ENCODE data around the gene CCND2. TPM values are rescaled to one million over a fixed set of nuclear protein-coding genes. Genes with fewer than 3 reads are reported as not detected.

Gene CCND2
- total RNA-seq, 1 donor from 2014 or later: 12.6 TPM

DNA sequence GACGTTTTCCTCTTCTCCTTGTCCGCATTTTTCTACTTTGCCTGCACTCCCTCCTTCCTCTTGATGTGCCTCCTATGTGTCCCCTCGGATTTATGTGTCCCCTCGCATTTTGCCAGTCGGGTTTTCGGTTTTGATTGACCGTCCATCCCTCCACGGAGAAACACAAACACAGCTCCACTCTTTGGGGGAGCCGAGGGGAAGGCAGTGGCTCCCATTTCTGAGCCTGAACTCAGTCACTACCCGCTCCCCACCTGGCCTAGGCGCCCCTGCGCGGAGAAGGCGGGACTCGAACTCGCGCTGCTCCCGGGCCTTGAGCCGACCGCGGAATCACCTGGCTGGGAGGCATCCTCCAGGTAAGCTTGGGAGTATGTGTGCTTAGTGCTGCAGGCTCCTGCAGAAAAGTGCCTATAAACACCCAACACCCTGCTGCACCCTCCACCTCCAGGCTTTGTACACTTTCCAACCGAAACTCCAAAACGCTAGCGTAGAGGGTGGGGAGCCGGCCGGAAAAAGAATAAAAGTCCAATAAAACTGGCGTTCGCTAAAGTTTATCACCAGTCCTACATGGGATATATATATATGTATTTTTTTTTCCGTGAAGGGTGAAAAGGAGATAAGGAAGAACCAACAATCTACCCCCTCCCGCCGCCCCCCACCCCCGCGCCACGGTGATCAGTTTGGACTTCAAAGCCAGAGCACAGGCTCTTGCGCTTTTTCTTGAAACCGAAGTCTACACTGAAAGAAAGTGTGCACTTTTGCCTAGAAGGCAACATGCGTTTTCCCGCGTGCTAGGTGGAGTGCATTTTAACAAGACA is 3.3 kb upstream of the CCND2 start:
- Mint-ChIP-seq H3K9me3 (ENCODE audit: unreplicated experiment) (no peaks in the 10 kb centered on the region), H3K27ac (ENCODE audit: unreplicated experiment) (no peak overlapping the region), H3K36me3 (ENCODE audit: unreplicated experiment) (peaks cover 2% of the 10 kb centered on the region), H3K4me3 (ENCODE audit: unreplicated experiment) (peak overlapping the region; percentile 60), H3K4me1 (ENCODE audit: unreplicated experiment) (peaks cover 36% of the 10 kb centered on the region), H3K27me3 (ENCODE audit: unreplicated experiment) (peaks cover 67% of the 10 kb centered on the region)
- TF ChIP-seq, protein P1, sequence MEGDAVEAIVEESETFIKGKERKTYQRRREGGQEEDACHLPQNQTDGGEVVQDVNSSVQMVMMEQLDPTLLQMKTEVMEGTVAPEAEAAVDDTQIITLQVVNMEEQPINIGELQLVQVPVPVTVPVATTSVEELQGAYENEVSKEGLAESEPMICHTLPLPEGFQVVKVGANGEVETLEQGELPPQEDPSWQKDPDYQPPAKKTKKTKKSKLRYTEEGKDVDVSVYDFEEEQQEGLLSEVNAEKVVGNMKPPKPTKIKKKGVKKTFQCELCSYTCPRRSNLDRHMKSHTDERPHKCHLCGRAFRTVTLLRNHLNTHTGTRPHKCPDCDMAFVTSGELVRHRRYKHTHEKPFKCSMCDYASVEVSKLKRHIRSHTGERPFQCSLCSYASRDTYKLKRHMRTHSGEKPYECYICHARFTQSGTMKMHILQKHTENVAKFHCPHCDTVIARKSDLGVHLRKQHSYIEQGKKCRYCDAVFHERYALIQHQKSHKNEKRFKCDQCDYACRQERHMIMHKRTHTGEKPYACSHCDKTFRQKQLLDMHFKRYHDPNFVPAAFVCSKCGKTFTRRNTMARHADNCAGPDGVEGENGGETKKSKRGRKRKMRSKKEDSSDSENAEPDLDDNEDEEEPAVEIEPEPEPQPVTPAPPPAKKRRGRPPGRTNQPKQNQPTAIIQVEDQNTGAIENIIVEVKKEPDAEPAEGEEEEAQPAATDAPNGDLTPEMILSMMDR (IDR thresholded peaks at IDR 0.05): no peak
- DNase-seq (ENCODE audit: extremely low spot score, unreplicated experiment): peak; percentile 78

GRCh38 chr12:4270831-4271716 is 2.5 kb upstream of the CCND2 start:
- Mint-ChIP-seq H3K9me3 (ENCODE audit: unreplicated experiment) (no peaks in the 10 kb centered on the region), H3K27me3 (ENCODE audit: unreplicated experiment) (peaks cover 68% of the 10 kb centered on the region), H3K4me1 (ENCODE audit: unreplicated experiment) (peaks cover 43% of the 10 kb centered on the region), H3K36me3 (ENCODE audit: unreplicated experiment) (peaks cover 2% of the 10 kb centered on the region), H3K27ac (ENCODE audit: unreplicated experiment) (no peak overlapping the region), H3K4me3 (ENCODE audit: unreplicated experiment) (peak overlapping the region; percentile 36)
- DNase-seq (ENCODE audit: extremely low spot score, unreplicated experiment): peak; percentile 81
- TF ChIP-seq, protein P1 (IDR thresholded peaks at IDR 0.05): no peak

- Mint-ChIP-seq H3K27me3 (ENCODE audit: unreplicated experiment) (peaks cover 69% of the 10 kb centered on the region), H3K4me1 (ENCODE audit: unreplicated experiment) (peaks cover 46% of the 10 kb centered on the region), H3K36me3 (ENCODE audit: unreplicated experiment) (peaks cover 2% of the 10 kb centered on the region), H3K27ac (ENCODE audit: unreplicated experiment) (no peak overlapping the region), H3K9me3 (ENCODE audit: unreplicated experiment) (no peaks in the 10 kb centered on the region), H3K4me3 (ENCODE audit: unreplicated experiment) (no peak overlapping the region)
- TF ChIP-seq, protein P1 (IDR thresholded peaks at IDR 0.05): no peak
- DNase-seq (ENCODE audit: extremely low spot score, unreplicated experiment): peak; percentile 76
Measured at GRCh38 chr12:4271717-4272423, 1.7 kb upstream of the CCND2 start.

DNA sequence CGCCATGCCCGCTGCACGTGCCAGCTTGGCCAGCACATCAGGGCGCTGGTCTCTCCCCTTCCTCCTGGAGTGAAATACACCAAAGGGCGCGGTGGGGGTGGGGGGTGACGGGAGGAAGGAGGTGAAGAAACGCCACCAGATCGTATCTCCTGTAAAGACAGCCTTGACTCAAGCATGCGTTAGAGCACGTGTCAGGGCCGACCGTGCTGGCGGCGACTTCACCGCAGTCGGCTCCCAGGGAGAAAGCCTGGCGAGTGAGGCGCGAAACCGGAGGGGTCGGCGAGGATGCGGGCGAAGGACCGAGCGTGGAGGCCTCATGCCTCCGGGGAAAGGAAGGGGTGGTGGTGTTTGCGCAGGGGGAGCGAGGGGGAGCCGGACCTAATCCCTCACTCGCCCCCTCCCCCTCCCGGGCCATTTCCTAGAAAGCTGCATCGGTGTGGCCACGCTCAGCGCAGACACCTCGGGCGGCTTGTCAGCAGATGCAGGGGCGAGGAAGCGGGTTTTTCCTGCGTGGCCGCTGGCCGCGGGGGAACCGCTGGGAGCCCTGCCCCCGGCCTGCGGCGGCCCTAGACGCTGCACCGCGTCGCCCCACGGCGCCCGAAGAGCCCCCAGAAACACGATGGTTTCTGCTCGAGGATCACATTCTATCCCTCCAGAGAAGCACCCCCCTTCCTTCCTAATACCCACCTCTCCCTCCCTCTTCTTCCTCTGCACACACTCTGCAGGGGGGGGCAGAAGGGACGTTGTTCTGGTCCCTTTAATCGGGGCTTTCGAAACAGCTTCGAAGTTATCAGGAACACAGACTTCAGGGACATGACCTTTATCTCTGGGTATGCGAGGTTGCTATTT is 914 bp upstream of the CCND2 start:
- Mint-ChIP-seq H3K9me3 (ENCODE audit: unreplicated experiment) (no peaks in the 10 kb centered on the region), H3K4me1 (ENCODE audit: unreplicated experiment) (peaks cover 49% of the 10 kb centered on the region), H3K4me3 (ENCODE audit: unreplicated experiment) (peak overlapping the region; percentile 50), H3K36me3 (ENCODE audit: unreplicated experiment) (peaks cover 2% of the 10 kb centered on the region), H3K27ac (ENCODE audit: unreplicated experiment) (no peak overlapping the region), H3K27me3 (ENCODE audit: unreplicated experiment) (peaks cover 67% of the 10 kb centered on the region)
- TF ChIP-seq, protein P1 (IDR thresholded peaks at IDR 0.05): no peak
- peak; percentile 84 for DNase-seq (ENCODE audit: extremely low spot score, unreplicated experiment)
